Mononuclear cell (primary cell): Measurements from ENCODE around the gene FDX2. TPM values are rescaled to one million over a fixed set of nuclear protein-coding genes. Genes with fewer than 3 reads are reported as not detected.

Experiments used
- H3K27me3 ChIP-seq: 2 replicates; pipeline ENCODE4 v1.6.0; 2011; ENCODE audit warnings: low read length, control low read depth; ENCODE audit not compliant: insufficient read depth
- H3K4me1 ChIP-seq: 2 replicates; pipeline ENCODE4 v1.5.1; 2011; ENCODE audit warnings: mild to moderate bottlenecking, low read length, control low read depth; ENCODE audit not compliant: insufficient read depth
- H3K4me3 ChIP-seq: 2 replicates; pipeline ENCODE4 v1.5.1; 2011; ENCODE audit warnings: mild to moderate bottlenecking, low read length, moderate library complexity
- H3K9me3 ChIP-seq: 2 replicates; pipeline ENCODE4 v1.5.1; 2011; ENCODE audit warnings: low read depth, mild to moderate bottlenecking, control low read depth, low read length
- total RNA-seq: library from RNA; depleted of rRNA; stranded (reverse); fragments of >200 nt; gene quantifications from one replicate; pipeline ENCODE4 v1.2.3, GENCODE V29; 2012

FDX2 gene
- total RNA-seq, 1 donor: 1.5 TPM

DNA sequence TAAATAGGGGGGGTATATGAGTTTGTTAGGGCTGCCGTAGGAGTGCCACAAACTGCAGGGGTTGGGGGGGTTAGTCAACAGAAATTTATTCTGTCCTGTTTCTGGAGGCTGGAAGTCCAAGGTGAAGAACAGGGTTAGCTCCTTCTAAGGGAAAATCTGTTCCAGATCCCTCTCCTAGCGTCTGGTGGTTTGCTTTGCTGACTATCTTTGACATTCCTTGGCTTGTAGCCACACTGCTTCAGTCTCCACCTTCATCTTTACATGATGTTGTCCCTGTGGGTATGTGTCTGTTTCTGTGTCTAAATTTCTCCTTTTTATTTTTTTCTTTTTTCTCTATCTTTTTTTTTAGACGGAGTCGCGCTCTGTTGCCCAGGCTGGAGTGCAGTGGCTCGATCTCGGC is 53.0 kb downstream of the FDX2 start:
- Histone ChIP-seq H3K9me3 (no peaks in the 10 kb centered on the region), H3K4me1 (no peaks in the 10 kb centered on the region), H3K4me3 (no peak overlapping the region), H3K27me3 (no peaks in the 10 kb centered on the region)

DNA sequence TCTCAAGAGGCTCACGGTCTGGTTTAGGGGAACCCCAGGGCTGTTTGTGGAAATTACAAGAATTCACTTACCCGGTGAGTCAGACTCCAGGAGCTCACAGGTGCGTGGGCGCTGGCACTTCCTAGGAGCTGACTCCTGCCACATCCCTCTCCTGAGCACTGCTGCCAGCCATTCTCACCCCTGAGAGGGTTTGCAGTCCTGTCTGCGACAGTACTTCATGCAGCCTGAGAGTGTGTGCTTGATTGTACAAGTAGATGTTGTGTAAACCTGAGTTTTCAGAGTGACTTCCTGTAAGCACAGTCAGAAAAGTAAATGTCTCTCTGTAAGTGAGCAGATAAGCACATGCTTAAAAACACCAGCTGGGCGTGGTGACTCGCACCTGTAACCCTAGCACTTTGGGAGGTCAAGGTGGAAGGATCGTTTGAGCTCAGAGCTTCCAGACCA is 55.7 kb downstream of the FDX2 start:
- Histone ChIP-seq H3K9me3 (no peaks in the 10 kb centered on the region), H3K4me1 (no peaks in the 10 kb centered on the region), H3K27me3 (no peaks in the 10 kb centered on the region), H3K4me3 (no peak overlapping the region)

Other genes starting within 250 kb of the FDX2 start
- gene SHFL, start 229.7 kb downstream of the FDX2 start, total RNA-seq: 28.0 TPM
- 0.63 TPM for gene ANGPTL6, start 213.3 kb downstream of the FDX2 start, total RNA-seq
- 31.6 TPM for gene PPAN, start 209.7 kb downstream of the FDX2 start, total RNA-seq
- 8.3 TPM for gene P2RY11, start 204.3 kb downstream of the FDX2 start, total RNA-seq
- gene EIF3G, start 196.1 kb downstream of the FDX2 start, total RNA-seq: 286 TPM
- 53.0 TPM for gene DNMT1, start 121.1 kb downstream of the FDX2 start, total RNA-seq
- 5.6 TPM for gene S1PR2, start 84.7 kb downstream of the FDX2 start, total RNA-seq
- gene MRPL4, start 63.8 kb downstream of the FDX2 start, total RNA-seq: 14.9 TPM
- gene ICAM1, start 44.9 kb downstream of the FDX2 start, total RNA-seq: 170 TPM
- 7.9 TPM for gene ICAM4, start 29.1 kb downstream of the FDX2 start, total RNA-seq
- gene ICAM5, start 26.1 kb downstream of the FDX2 start, total RNA-seq: 0.42 TPM
- 1.6 TPM for gene ZGLP1, start 6.2 kb downstream of the FDX2 start, total RNA-seq
- 9.6 TPM for gene RAVER1, start 17.5 kb upstream of the FDX2 start, total RNA-seq
- 151 TPM for gene ICAM3, start 23.6 kb upstream of the FDX2 start, total RNA-seq
- 93.2 TPM for gene TYK2, start 64.6 kb upstream of the FDX2 start, total RNA-seq
- gene CDC37, start 87.5 kb upstream of the FDX2 start, total RNA-seq: 114 TPM
- 7.2 TPM for gene PDE4A, start 104.5 kb upstream of the FDX2 start, total RNA-seq
- 10.4 TPM for gene KEAP1, start 187.3 kb upstream of the FDX2 start, total RNA-seq
- gene S1PR5, start 201.4 kb upstream of the FDX2 start, total RNA-seq: 36.9 TPM
- gene ATG4D, start 227.9 kb upstream of the FDX2 start, total RNA-seq: 30.7 TPM
- gene KRI1, start 250.0 kb upstream of the FDX2 start, total RNA-seq: 6.7 TPM